Measurements from ENCODE around the gene MYL6. TPM values are rescaled to one million over a fixed set of nuclear protein-coding genes. Genes with fewer than 3 reads are reported as not detected.
A peak's percentile ranks its signal among the peaks of the same experiment; 100 is the strongest.

The MYL6 gene
- total and polyA plus RNA-seq, 9 of the 15 experiments (the other 6 are each of a cell fraction or from before 2014, with no cell fraction given): 557 to 1,664 (median 958) TPM

DNA sequence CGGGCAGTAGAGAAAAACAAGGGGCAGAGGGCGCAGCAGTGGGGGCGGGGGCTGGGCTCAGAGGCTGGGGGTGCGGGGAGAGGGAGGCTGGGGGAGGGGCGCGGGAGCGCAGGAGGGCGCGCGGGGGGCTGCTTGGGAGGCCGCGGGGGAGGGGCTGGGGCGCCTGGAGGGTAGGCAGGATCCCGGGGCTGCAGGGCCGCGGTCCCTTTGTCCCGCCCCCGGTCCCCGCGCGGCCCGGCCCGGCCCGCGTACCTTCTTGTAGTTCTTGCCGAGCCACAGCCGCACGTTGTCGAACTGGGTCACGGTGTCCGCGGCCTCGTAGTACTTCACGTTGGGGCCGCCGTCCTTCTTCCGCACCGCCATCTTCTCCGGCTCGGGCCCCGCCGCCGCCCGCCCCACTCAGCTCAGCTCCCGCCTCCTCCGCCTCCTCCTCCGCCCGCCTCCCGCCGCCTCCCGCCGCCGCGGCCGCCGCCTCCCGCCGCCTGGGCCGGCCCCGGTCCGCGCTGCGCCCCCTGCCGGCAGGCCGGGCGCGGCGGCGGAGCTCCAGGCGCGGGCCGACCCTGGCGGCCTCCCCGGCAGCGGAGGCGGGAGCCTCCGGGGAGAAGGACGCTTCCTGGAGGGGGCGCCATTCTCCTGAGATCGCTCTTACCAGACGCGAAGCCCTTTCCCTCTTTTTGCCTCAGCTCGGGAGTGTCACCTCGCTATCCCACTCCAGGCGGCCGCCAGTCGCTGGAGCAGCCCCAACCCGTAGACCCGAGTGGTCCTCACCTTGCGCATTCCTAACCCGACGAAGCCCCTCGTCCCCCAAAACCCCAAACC lies 31.1 kb downstream of the MYL6 start, which contains the start of gene SMARCC2 (continued):
- TF ChIP-seq, protein P1, sequence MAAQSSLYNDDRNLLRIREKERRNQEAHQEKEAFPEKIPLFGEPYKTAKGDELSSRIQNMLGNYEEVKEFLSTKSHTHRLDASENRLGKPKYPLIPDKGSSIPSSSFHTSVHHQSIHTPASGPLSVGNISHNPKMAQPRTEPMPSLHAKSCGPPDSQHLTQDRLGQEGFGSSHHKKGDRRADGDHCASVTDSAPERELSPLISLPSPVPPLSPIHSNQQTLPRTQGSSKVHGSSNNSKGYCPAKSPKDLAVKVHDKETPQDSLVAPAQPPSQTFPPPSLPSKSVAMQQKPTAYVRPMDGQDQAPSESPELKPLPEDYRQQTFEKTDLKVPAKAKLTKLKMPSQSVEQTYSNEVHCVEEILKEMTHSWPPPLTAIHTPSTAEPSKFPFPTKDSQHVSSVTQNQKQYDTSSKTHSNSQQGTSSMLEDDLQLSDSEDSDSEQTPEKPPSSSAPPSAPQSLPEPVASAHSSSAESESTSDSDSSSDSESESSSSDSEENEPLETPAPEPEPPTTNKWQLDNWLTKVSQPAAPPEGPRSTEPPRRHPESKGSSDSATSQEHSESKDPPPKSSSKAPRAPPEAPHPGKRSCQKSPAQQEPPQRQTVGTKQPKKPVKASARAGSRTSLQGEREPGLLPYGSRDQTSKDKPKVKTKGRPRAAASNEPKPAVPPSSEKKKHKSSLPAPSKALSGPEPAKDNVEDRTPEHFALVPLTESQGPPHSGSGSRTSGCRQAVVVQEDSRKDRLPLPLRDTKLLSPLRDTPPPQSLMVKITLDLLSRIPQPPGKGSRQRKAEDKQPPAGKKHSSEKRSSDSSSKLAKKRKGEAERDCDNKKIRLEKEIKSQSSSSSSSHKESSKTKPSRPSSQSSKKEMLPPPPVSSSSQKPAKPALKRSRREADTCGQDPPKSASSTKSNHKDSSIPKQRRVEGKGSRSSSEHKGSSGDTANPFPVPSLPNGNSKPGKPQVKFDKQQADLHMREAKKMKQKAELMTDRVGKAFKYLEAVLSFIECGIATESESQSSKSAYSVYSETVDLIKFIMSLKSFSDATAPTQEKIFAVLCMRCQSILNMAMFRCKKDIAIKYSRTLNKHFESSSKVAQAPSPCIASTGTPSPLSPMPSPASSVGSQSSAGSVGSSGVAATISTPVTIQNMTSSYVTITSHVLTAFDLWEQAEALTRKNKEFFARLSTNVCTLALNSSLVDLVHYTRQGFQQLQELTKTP (IDR thresholded peaks at IDR 0.05; ENCODE audit: low read depth in 1 of 2, partially characterized antibody in 2 of 2): no peak
- no peak for TF ChIP-seq SRSF9 (IDR thresholded peaks at IDR 0.05; ENCODE audit: borderline replicate concordance, low read depth, low read length)
- no peak for TF ChIP-seq BHLHE40 (IDR thresholded peaks at IDR 0.05; ENCODE audit: low read length)
- no peak for TF ChIP-seq SP1 (CRISPR knock-in tag; IDR thresholded peaks at IDR 0.05)
- no peak for TF ChIP-seq MEIS2 (IDR thresholded peaks at IDR 0.05; ENCODE audit: partially characterized antibody)
- TF ChIP-seq, protein P2, sequence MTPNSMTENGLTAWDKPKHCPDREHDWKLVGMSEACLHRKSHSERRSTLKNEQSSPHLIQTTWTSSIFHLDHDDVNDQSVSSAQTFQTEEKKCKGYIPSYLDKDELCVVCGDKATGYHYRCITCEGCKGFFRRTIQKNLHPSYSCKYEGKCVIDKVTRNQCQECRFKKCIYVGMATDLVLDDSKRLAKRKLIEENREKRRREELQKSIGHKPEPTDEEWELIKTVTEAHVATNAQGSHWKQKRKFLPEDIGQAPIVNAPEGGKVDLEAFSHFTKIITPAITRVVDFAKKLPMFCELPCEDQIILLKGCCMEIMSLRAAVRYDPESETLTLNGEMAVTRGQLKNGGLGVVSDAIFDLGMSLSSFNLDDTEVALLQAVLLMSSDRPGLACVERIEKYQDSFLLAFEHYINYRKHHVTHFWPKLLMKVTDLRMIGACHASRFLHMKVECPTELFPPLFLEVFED (CRISPR knock-in tag; conservative IDR thresholded peaks at IDR 0.05): no peak
- TF ChIP-seq TBL1XR1 (IDR thresholded peaks at IDR 0.05; ENCODE audit: low read length in 2 of 2): peak in 1 of 2 experiments; percentile 49; a peak in 1 of 4 replicates
- no peak for TF ChIP-seq FOXK1 (CRISPR knock-in tag; IDR thresholded peaks at IDR 0.05; ENCODE audit: borderline replicate concordance)
- peak; percentile 99 for TF ChIP-seq ZFP36 (IDR thresholded peaks at IDR 0.05; ENCODE audit: low read depth, low read length, partially characterized antibody)
- no peak for TF ChIP-seq MEF2D (tag; conservative IDR thresholded peaks at IDR 0.05; ENCODE audit: low read depth)
- TF ChIP-seq, protein P3, sequence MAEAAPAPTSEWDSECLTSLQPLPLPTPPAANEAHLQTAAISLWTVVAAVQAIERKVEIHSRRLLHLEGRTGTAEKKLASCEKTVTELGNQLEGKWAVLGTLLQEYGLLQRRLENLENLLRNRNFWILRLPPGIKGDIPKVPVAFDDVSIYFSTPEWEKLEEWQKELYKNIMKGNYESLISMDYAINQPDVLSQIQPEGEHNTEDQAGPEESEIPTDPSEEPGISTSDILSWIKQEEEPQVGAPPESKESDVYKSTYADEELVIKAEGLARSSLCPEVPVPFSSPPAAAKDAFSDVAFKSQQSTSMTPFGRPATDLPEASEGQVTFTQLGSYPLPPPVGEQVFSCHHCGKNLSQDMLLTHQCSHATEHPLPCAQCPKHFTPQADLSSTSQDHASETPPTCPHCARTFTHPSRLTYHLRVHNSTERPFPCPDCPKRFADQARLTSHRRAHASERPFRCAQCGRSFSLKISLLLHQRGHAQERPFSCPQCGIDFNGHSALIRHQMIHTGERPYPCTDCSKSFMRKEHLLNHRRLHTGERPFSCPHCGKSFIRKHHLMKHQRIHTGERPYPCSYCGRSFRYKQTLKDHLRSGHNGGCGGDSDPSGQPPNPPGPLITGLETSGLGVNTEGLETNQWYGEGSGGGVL (CRISPR knock-in tag; IDR thresholded peaks at IDR 0.05): no peak
- no peak for TF ChIP-seq BCOR (IDR thresholded peaks at IDR 0.05)
- no peak for TF ChIP-seq C11orf30 (IDR thresholded peaks at IDR 0.05; ENCODE audit: low read depth)
- TF ChIP-seq BRCA1 (IDR thresholded peaks at IDR 0.05): no peak
- no peak for TF ChIP-seq BRCA1 (CRISPR knock-in tag; IDR thresholded peaks at IDR 0.05)
- TF ChIP-seq, protein P4, sequence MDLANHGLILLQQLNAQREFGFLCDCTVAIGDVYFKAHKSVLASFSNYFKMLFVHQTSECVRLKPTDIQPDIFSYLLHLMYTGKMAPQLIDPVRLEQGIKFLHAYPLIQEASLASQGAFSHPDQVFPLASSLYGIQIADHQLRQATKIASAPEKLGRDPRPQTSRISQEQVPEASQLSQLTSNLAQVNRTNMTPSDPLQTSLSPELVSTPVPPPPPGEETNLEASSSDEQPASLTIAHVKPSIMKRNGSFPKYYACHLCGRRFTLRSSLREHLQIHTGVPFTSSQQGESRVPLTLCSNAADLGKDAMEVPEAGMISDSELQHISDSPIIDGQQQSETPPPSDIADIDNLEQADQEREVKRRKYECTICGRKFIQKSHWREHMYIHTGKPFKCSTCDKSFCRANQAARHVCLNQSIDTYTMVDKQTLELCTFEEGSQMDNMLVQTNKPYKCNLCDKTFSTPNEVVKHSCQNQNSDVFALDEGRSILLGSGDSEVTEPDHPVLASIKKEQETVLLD (IDR thresholded peaks at IDR 0.05): no peak
- TF ChIP-seq CCNT2 (IDR thresholded peaks at IDR 0.05; ENCODE audit: borderline replicate concordance, extremely low read depth, insufficient read length, low read depth, low read length): peak; percentile 85
- no peak for TF ChIP-seq PCBP2 (IDR thresholded peaks at IDR 0.05; ENCODE audit: low read depth, low read length, poor library complexity, severe bottlenecking)

Measured in K562 (cell line).